PFSK-1 (cell line): ENCODE results near the gene KSR2.

ENCODE experiments used
- FOXP2 ChIP-seq: optimal IDR thresholded peaks from 2 replicates; pipeline ENCODE3; 2011; ENCODE audit warnings: borderline replicate concordance, control low read depth, inconsistent platforms; ENCODE audit not compliant: insufficient read depth; ENCODE audit errors: extremely low read length, extremely low read depth
- POLR2AphosphoS5 ChIP-seq: IDR thresholded peaks from 2 replicates; pipeline ENCODE4 v1.6.1; 2012; ENCODE audit warnings: low read depth, mild to moderate bottlenecking, control low read depth, low read length, moderate library complexity
- REST ChIP-seq, 2 experiments: IDR thresholded peaks; 2 replicates each; pipeline versions ENCODE4 v1.6.1 to v1.8.0; 2011 to 2012; ENCODE audit warnings: low read depth in 2 of 2, low read length in 2 of 2, control low read depth in 1 of 2, inconsistent platforms in 1 of 2, mild to moderate bottlenecking in 1 of 2, moderate library complexity in 1 of 2; ENCODE audit not compliant: insufficient read depth in 1 of 2
- SIN3A ChIP-seq: IDR thresholded peaks from 2 replicates; pipeline ENCODE4 v1.6.1; 2012; ENCODE audit warnings: mild to moderate bottlenecking, low read length, moderate library complexity, borderline replicate concordance; ENCODE audit not compliant: insufficient read depth
- TAF1 ChIP-seq: IDR thresholded peaks from 2 replicates; pipeline ENCODE4 v1.6.1; 2012; ENCODE audit warnings: low read length, control low read depth, borderline replicate concordance; ENCODE audit not compliant: insufficient read depth

Gene KSR2

DNA sequence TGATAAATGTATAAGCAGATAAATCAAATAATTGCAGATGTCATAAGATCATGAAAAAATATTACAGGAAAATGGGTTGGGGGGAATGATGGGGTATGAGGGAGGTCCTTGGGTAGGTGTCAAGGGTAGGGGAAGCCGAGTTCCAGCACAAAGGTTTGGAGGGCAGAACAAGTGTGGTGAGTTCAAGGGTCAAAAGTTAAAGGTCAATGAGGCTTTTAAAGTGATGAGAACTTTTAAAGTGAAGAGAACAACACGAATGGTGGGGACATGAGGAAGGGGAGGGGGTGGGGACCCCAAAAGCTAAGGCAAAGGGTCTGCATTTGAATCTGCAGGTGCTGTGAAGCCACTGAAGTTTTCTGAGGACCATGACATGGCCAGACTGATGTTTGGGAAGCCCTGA, 406.8 kb downstream of the KSR2 start:
- TF ChIP-seq FOXP2 (no peak), SIN3A (no peak), POLR2AphosphoS5 (no peak), REST (IDR thresholded peaks at IDR 0.05; ENCODE audit: insufficient read depth in 1 of 2, low read depth in 2 of 2, low read length in 2 of 2) (no peak), TAF1 (no peak)

DNA sequence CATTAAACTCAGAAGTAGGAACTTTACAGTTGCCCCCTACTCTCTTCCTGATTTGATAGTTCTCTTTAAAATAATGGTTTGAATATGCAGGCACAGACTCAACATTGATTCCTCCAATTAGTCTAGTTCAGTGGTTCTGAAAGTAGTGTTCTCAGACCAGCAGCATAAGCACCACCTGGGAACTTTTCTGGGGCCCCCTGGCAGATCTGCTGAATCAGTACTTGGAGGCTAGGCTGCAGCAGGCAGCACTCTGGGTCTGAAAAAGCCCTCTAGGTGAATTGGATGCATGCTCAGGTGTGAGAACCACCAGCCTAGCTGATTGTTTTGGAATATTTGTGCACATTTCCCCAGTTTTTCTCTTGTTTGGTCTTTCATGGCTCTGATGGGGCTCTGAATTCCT, 408.8 kb downstream of the KSR2 start:
- TF ChIP-seq FOXP2, result no peak
- TF ChIP-seq TAF1, result no peak
- TF ChIP-seq POLR2AphosphoS5, result no peak
- no peak for TF ChIP-seq SIN3A
- no peak for TF ChIP-seq REST (IDR thresholded peaks at IDR 0.05; ENCODE audit: insufficient read depth in 1 of 2, low read depth in 2 of 2, low read length in 2 of 2)

DNA sequence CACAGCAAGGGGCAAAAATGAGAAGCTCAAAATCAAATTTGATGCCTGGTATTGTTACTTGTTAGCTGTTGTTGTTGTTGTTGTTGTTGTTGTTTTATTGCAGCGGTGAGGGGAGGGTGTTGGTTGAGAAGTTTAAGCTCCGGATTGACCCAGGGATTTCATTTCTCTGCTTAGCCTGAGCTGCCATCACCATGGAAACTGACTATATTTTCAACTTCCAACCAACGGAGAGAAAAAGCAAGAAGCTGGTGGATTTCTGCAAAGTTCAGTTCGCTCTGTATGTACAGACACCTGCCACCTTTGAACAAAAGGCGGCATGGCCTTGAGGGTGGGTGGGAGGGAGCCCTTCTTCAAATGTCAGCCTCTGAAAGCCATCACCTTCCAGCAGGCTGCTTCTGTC, 412.9 kb downstream of the KSR2 start:
- TF ChIP-seq REST (IDR thresholded peaks at IDR 0.05; ENCODE audit: insufficient read depth in 1 of 2, low read depth in 2 of 2, low read length in 2 of 2) (no peak), TAF1 (no peak), SIN3A (no peak), POLR2AphosphoS5 (no peak), FOXP2 (no peak)

DNA sequence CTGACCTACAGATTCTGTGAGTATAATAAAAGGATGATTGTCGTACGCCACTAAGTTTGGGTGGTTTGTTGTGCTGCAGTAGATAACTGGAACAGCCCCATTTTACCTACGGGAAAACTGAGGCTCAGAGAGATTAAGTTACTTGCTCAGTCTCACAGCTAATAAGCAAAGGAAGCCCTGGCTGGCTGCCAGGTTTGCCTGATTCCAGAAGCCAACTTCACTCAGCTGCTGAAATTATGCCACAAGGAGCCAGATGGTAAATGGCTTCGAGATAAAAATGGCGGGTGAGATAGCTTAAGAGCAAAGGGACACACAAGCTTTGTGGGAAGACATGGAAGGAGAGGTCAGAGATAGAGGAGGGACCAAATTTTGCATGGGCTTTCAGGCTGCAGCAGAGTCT, 415.8 kb downstream of the KSR2 start:
- TF ChIP-seq FOXP2 (no peak), TAF1 (no peak)

GRCh38 chr12:117551665-117552064, 417.1 kb downstream of the KSR2 start:
- TF ChIP-seq SIN3A (no peak), REST (IDR thresholded peaks at IDR 0.05; ENCODE audit: insufficient read depth in 1 of 2, low read depth in 2 of 2, low read length in 2 of 2) (no peak), TAF1 (no peak), POLR2AphosphoS5 (no peak), FOXP2 (no peak)

DNA sequence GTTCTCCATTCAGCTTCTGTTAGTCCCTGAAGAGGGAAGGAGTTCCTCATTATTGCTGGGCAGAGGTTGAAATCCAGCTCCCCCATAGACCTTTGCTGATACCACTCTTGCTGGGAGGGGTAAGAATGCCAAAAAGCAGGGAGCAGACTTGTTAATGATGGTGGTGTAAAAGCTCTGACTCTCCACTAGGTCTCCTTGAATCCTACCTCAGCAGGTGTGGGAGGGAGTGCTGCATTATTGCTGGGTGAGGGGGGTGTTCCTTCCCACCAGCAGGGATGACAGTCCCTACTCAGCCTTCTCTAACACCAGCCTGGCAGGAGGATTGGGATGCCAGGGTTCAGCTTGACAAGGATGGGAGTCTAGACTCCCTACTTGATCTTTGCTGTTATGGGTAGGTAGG, 421.6 kb downstream of the KSR2 start:
- no peak for TF ChIP-seq REST (IDR thresholded peaks at IDR 0.05; ENCODE audit: insufficient read depth in 1 of 2, low read depth in 2 of 2, low read length in 2 of 2)
- no peak for TF ChIP-seq SIN3A
- no peak for TF ChIP-seq POLR2AphosphoS5
- no peak for TF ChIP-seq FOXP2
- TF ChIP-seq TAF1, result no peak
